ENCODE measurements around the gene SHANK3. TPM values are rescaled to one million over a fixed set of nuclear protein-coding genes. Genes with fewer than 3 reads are reported as not detected.

SHANK3 gene
- total and polyA plus RNA-seq, 4 donors = 1.1 to 10.0 (median 5.8) TPM

DNA sequence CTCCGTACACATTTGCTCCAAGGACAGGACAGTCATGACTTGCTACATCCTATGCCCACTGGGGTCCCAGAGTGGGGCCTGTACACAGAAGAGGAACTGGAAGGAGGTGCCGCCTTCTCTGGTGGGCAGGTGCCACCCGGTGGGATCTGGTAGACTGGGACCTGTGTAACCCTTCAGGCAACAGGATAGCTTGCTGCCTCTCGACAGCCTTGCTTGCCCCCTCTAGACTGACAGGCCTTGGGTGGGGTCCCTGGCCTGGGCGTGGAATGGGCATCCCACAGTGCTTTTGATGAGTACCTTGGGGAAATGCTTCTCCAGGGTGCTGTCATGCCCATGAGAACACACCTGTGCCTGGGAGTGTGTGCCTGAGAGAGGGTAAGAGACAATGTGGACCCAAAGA is 15.8 kb downstream of the SHANK3 start:
- H3K4me1 ChIP-seq (ENCODE audit: control insufficient read depth in 4 of 4, insufficient read depth in 4 of 4, low read length in 3 of 4) = peaks cover 0 to 5% (median 2%) of the 10 kb centered on the region in 4 donors
- H3K4me3 ChIP-seq (ENCODE audit: low read depth in 1 of 3, low read length in 3 of 3) = no peak overlapping the region
- no peak overlapping the region for H3K9ac ChIP-seq (ENCODE audit: low read depth in 1 of 2, low read length in 2 of 2)
- TF ChIP-seq TAF1 (conservative IDR thresholded peaks at IDR 0.05) = no peak
- TF ChIP-seq EGR1 (IDR thresholded peaks at IDR 0.05; ENCODE audit: low read depth in 2 of 2) = no peak
- TF ChIP-seq, protein P1, sequence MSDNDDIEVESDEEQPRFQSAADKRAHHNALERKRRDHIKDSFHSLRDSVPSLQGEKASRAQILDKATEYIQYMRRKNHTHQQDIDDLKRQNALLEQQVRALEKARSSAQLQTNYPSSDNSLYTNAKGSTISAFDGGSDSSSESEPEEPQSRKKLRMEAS (IDR thresholded peaks at IDR 0.05) = no peak
- WGBS = 88% methylated on average over 5 of the region's 5 CpGs
- H3K27me3 ChIP-seq (ENCODE audit: control insufficient read depth in 4 of 4, insufficient read depth in 4 of 4, low read length in 3 of 4) = no peaks in the 10 kb centered on the region
- no peak for DNase-seq (ENCODE audit: low spot score)
- H3K36me3 ChIP-seq (ENCODE audit: control insufficient read depth in 4 of 4, insufficient read depth in 3 of 4, low read depth in 1 of 4, low read length in 3 of 4) = no peaks in the 10 kb centered on the region
- no peaks in the 10 kb centered on the region for H3K9me3 ChIP-seq (ENCODE audit: control insufficient read depth in 4 of 4, low read length in 3 of 4)
- H3K27ac ChIP-seq (ENCODE audit: low read depth in 1 of 2, low read length in 2 of 2) = no peak overlapping the region

GRCh38 chr22:50691521-50691920 is 18.9 kb downstream of the SHANK3 start:
- H3K27ac ChIP-seq (ENCODE audit: low read depth in 1 of 2, low read length in 2 of 2) = no peak overlapping the region
- H3K36me3 ChIP-seq (ENCODE audit: control insufficient read depth in 4 of 4, insufficient read depth in 3 of 4, low read depth in 1 of 4, low read length in 3 of 4) = no peaks in the 10 kb centered on the region
- H3K4me1 ChIP-seq (ENCODE audit: control insufficient read depth in 4 of 4, insufficient read depth in 4 of 4, low read length in 3 of 4) = peaks cover 0 to 8% (median 2%) of the 10 kb centered on the region in 4 donors
- peak overlapping the region in 1 of 2 donors; percentile 36 for H3K9ac ChIP-seq (ENCODE audit: low read depth in 1 of 2, low read length in 2 of 2)
- H3K4me3 ChIP-seq (ENCODE audit: low read depth in 1 of 3, low read length in 3 of 3) = no peak overlapping the region
- TF ChIP-seq RAD21 (IDR thresholded peaks at IDR 0.05) = peak; percentile 88 to 92
- TF ChIP-seq JUND (IDR thresholded peaks at IDR 0.05) = no peak
- TF ChIP-seq CTCF (IDR thresholded peaks at IDR 0.05; ENCODE audit: low read depth, low read length, missing input control) = peak; percentile 63
- no peak for DNase-seq (ENCODE audit: low spot score)
- WGBS = 3% methylated on average over 2 of the region's 2 CpGs
- H3K9me3 ChIP-seq (ENCODE audit: control insufficient read depth in 4 of 4, low read length in 3 of 4) = no peaks in the 10 kb centered on the region
- no peaks in the 10 kb centered on the region for H3K27me3 ChIP-seq (ENCODE audit: control insufficient read depth in 4 of 4, insufficient read depth in 4 of 4, low read length in 3 of 4)

- Histone ChIP-seq H3K4me1 (ENCODE audit: control insufficient read depth in 4 of 4, insufficient read depth in 4 of 4, low read length in 3 of 4) (peaks cover 2 to 22% (median 9%) of the 10 kb centered on the region in 4 donors), H3K36me3 (ENCODE audit: control insufficient read depth in 4 of 4, insufficient read depth in 3 of 4, low read depth in 1 of 4, low read length in 3 of 4) (no peaks in the 10 kb centered on the region), H3K27me3 (ENCODE audit: control insufficient read depth in 4 of 4, insufficient read depth in 4 of 4, low read length in 3 of 4) (no peaks in the 10 kb centered on the region), H3K4me3 (ENCODE audit: low read depth in 1 of 3, low read length in 3 of 3) (no peak overlapping the region), H3K27ac (ENCODE audit: low read depth in 1 of 2, low read length in 2 of 2) (no peak overlapping the region), H3K9ac (ENCODE audit: low read depth in 1 of 2, low read length in 2 of 2) (no peak overlapping the region), H3K9me3 (ENCODE audit: control insufficient read depth in 4 of 4, low read length in 3 of 4) (no peaks in the 10 kb centered on the region)
- 85% methylated on average over 6 of the region's 6 CpGs for WGBS
- TF ChIP-seq RXRA (IDR thresholded peaks at IDR 0.05) (no peak), EGR1 (IDR thresholded peaks at IDR 0.05; ENCODE audit: low read depth in 2 of 2) (no peak), NR2F2 (IDR thresholded peaks at IDR 0.05) (no peak), YY1 (IDR thresholded peaks at IDR 0.05) (no peak), GABPA (IDR thresholded peaks at IDR 0.05 in 1 of 2, conservative IDR thresholded peaks at IDR 0.05 in 1 of 2) (no peak), JUND (IDR thresholded peaks at IDR 0.05) (no peak), FOXA2 (IDR thresholded peaks at IDR 0.05) (no peak), FOXA1 (IDR thresholded peaks at IDR 0.05) (no peak)
- TF ChIP-seq, protein P1 (IDR thresholded peaks at IDR 0.05) = no peak
- TF ChIP-seq, protein P2, sequence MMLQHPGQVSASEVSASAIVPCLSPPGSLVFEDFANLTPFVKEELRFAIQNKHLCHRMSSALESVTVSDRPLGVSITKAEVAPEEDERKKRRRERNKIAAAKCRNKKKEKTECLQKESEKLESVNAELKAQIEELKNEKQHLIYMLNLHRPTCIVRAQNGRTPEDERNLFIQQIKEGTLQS (IDR thresholded peaks at IDR 0.05) = no peak
- TF ChIP-seq, protein P3, sequence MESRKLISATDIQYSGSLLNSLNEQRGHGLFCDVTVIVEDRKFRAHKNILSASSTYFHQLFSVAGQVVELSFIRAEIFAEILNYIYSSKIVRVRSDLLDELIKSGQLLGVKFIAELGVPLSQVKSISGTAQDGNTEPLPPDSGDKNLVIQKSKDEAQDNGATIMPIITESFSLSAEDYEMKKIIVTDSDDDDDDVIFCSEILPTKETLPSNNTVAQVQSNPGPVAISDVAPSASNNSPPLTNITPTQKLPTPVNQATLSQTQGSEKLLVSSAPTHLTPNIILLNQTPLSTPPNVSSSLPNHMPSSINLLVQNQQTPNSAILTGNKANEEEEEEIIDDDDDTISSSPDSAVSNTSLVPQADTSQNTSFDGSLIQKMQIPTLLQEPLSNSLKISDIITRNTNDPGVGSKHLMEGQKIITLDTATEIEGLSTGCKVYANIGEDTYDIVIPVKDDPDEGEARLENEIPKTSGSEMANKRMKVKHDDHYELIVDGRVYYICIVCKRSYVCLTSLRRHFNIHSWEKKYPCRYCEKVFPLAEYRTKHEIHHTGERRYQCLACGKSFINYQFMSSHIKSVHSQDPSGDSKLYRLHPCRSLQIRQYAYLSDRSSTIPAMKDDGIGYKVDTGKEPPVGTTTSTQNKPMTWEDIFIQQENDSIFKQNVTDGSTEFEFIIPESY (IDR thresholded peaks at IDR 0.05) = no peak
- no peak for DNase-seq (ENCODE audit: low spot score)
Observed at GRCh38 chr22:50693462-50693861, 20.8 kb downstream of the SHANK3 start.

Measured in liver (tissue), 9 donors.